Esophagus muscularis mucosa (tissue), 4 donors: ENCODE measurements around the gene GNAZ. TPM values are rescaled to one million over a fixed set of nuclear protein-coding genes. Genes with fewer than 3 reads are reported as not detected.

Experiments used
- DNase-seq: peaks from one replicate; pipeline ENCODE4 v3.0.0-alpha.2; 2017; ENCODE audit errors: extremely low spot score
- H3K27ac ChIP-seq, 4 donors: fragments of 200-600 bp; sonication (generic); replicated peaks in 1 of 4; 1 replicate in 3 of 4; 2 replicates in 1 of 4; pipeline ENCODE4 v1.5.1; 2016 to 2019; ENCODE audit warnings: mild to moderate bottlenecking in 1 of 4
- H3K27me3 ChIP-seq, 4 donors: fragments of 200-600 bp; sonication (generic); one replicate each; pipeline versions ENCODE4 v1.5.1 to v1.6.0; 2016 to 2019
- H3K36me3 ChIP-seq, 4 donors: fragments of 200-600 bp; sonication (generic); one replicate each; pipeline ENCODE4 v1.5.1; 2016 to 2019
- H3K4me1 ChIP-seq, 4 donors: fragments of 200-600 bp; sonication (generic); one replicate each; pipeline ENCODE4 v1.5.1; 2016 to 2019
- H3K4me3 ChIP-seq, 4 donors: fragments of 200-600 bp; sonication (generic); 1 replicate in 2 of 4; 2 replicates in 2 of 4; pipeline ENCODE4 v1.5.1; 2016 to 2019; ENCODE audit warnings: mild to moderate bottlenecking in 4 of 4, moderate library complexity in 1 of 4
- H3K9me3 ChIP-seq, 4 donors: fragments of 200-600 bp; sonication (generic); 1 replicate in 3 of 4; 2 replicates in 1 of 4; pipeline ENCODE4 v1.5.1; 2016 to 2019
- CTCF ChIP-seq, 3 experiments: fragments of 200-600 bp in 2 of 3; fragments of 450-650 bp in 1 of 3; sonication (generic) in 2 of 3; IDR thresholded peaks; one replicate each; pipeline ENCODE4 v1.5.1; 2017 to 2019; ENCODE audit warnings: antibody characterized with exemption in 3 of 3, mild to moderate bottlenecking in 2 of 3, moderate library complexity in 1 of 3
- EP300 ChIP-seq: sonication (generic); formaldehyde crosslinking; IDR thresholded peaks from one replicate; pipeline ENCODE4 v1.6.1; 2017; ENCODE audit warnings: antibody characterized with exemption
- POLR2A ChIP-seq: fragments of 450-650 bp; IDR thresholded peaks from one replicate; pipeline ENCODE4 v1.6.1; 2017; ENCODE audit warnings: antibody characterized with exemption, moderate library complexity, mild to moderate bottlenecking, low read depth
- POLR2AphosphoS5 ChIP-seq, 2 donors: sonication (generic); formaldehyde crosslinking; IDR thresholded peaks; one replicate each; pipeline ENCODE4 v1.6.1; 2017; ENCODE audit warnings: antibody characterized with exemption in 2 of 2
- WGBS: methylation state at CpG from one replicate; pipeline ENCODE4 v1.1.5; 2018; 5-methylcytosine and 5-hydroxymethylcytosine counted together
- intact Hi-C: fragments of 100-400 bp; cut with DNase I; formaldehyde crosslinking; loops from one replicate; pipeline ENCODE4 v1.15.1; 2023
- total RNA-seq, 4 donors: library from RNA; depleted of rRNA; stranded (reverse); fragments of >200 nt; gene quantifications; one replicate each; pipeline versions ENCODE4 v1.1.0 to v1.2.1, GENCODE V29; 2016

Gene GNAZ
- total RNA-seq, 4 donors from 2014 or later, result 51.7 to 79.5 (median 64.6) TPM

- intact Hi-C loops, result no loop called here
- TF ChIP-seq CTCF (IDR thresholded peaks at IDR 0.05), result no peak
- no peak for TF ChIP-seq POLR2AphosphoS5 (IDR thresholded peaks at IDR 0.05)
- no peak for TF ChIP-seq EP300
- no peak for TF ChIP-seq POLR2A
- no peaks in the 10 kb centered on the region for H3K36me3 ChIP-seq
- H3K4me3 ChIP-seq, result no peak overlapping the region
- DNase-seq, result no peak
- H3K4me1 ChIP-seq, result no peaks in the 10 kb centered on the region
- H3K27me3 ChIP-seq, result no peaks in the 10 kb centered on the region
- H3K27ac ChIP-seq, result no peak overlapping the region
- WGBS, result 0% methylated on average over 1 of the region's 1 CpG
- peaks cover 0 to 17% (median 6%) of the 10 kb centered on the region in 4 donors for H3K9me3 ChIP-seq
These were observed 13.0 kb upstream of the GNAZ start for GRCh38 chr22:23057331-23057730.

GRCh38 chr22:23058063-23058462 lies 12.3 kb upstream of the GNAZ start:
- intact Hi-C loops, result no loop called here
- H3K9me3 ChIP-seq, result peaks cover 0 to 17% (median 6%) of the 10 kb centered on the region in 4 donors
- no peak overlapping the region for H3K27ac ChIP-seq
- no peak overlapping the region for H3K4me3 ChIP-seq
- no peaks in the 10 kb centered on the region for H3K27me3 ChIP-seq
- no peaks in the 10 kb centered on the region for H3K4me1 ChIP-seq
- 76% methylated on average over 2 of the region's 2 CpGs for WGBS
- peak; percentile 85 for DNase-seq
- H3K36me3 ChIP-seq, result no peaks in the 10 kb centered on the region
- TF ChIP-seq POLR2AphosphoS5 (IDR thresholded peaks at IDR 0.05) (no peak), EP300 (no peak), CTCF (IDR thresholded peaks at IDR 0.05) (no peak), POLR2A (no peak)

GRCh38 chr22:23058481-23059283 lies 11.6 kb upstream of the GNAZ start:
- Histone ChIP-seq H3K36me3 (no peaks in the 10 kb centered on the region), H3K4me3 (no peak overlapping the region), H3K4me1 (no peaks in the 10 kb centered on the region), H3K27ac (no peak overlapping the region), H3K9me3 (peaks cover 0 to 17% (median 6%) of the 10 kb centered on the region in 4 donors), H3K27me3 (no peaks in the 10 kb centered on the region)
- 79% methylated on average over 8 of the region's 9 CpGs for WGBS
- TF ChIP-seq POLR2A (no peak), EP300 (no peak), POLR2AphosphoS5 (IDR thresholded peaks at IDR 0.05) (no peak), CTCF (IDR thresholded peaks at IDR 0.05) (no peak)
- intact Hi-C loops, result no loop called here
- DNase-seq, result no peak

- H3K4me1 ChIP-seq, result no peaks in the 10 kb centered on the region
- no peak overlapping the region for H3K4me3 ChIP-seq
- H3K9me3 ChIP-seq, result peaks cover 0 to 17% (median 6%) of the 10 kb centered on the region in 4 donors
- H3K27ac ChIP-seq, result no peak overlapping the region
- TF ChIP-seq POLR2A (no peak), EP300 (no peak), POLR2AphosphoS5 (IDR thresholded peaks at IDR 0.05) (no peak), CTCF (IDR thresholded peaks at IDR 0.05) (no peak)
- no peaks in the 10 kb centered on the region for H3K27me3 ChIP-seq
- WGBS, result 94% methylated on average over 17 of the region's 24 CpGs
- no peaks in the 10 kb centered on the region for H3K36me3 ChIP-seq
- intact Hi-C loops, result no loop called here
- DNase-seq, result peak; percentile 75
These were observed 10.9 kb upstream of the GNAZ start for GRCh38 chr22:23059284-23059948.
